HepG2 (cell line): ENCODE data around the gene AFTPH. TPM values are rescaled to one million over a fixed set of nuclear protein-coding genes. Genes with fewer than 3 reads are reported as not detected.

Source experiments
- MXD3 ChIP-seq: IDR thresholded peaks from 2 replicates; pipeline ENCODE4 v1.6.1; 2016; ENCODE audit warnings: mild to moderate bottlenecking, missing biosample characterization, missing genetic modification reagents
- PREB ChIP-seq: sonication (generic); formaldehyde crosslinking; IDR thresholded peaks from 2 replicates; pipeline ENCODE4 v1.4.0; 2020; ENCODE audit warnings: missing genetic modification reagents
- RARA ChIP-seq: IDR thresholded peaks from 2 replicates; pipeline ENCODE4 v1.6.1; 2016; ENCODE audit warnings: missing genetic modification reagents, missing compliant biosample characterization
- RFXAP ChIP-seq: sonication (generic); formaldehyde crosslinking; IDR thresholded peaks from 2 replicates; pipeline ENCODE4 v1.4.0; 2020; ENCODE audit warnings: missing genetic modification reagents, borderline replicate concordance
- TP53 ChIP-seq: sonication (generic); formaldehyde crosslinking; conservative IDR thresholded peaks from 2 replicates; pipeline ENCODE4 v1.4.0; 2020; ENCODE audit warnings: missing genetic modification reagents
- XBP1 ChIP-seq: sonication (generic); formaldehyde crosslinking; IDR thresholded peaks from 2 replicates; pipeline ENCODE4 v1.5.0; 2020; ENCODE audit warnings: missing genetic modification reagents
- ZBTB40 ChIP-seq, 2 experiments: fragments of 450-650 bp in 1 of 2; sonication (generic) in 1 of 2; formaldehyde crosslinking in 1 of 2; IDR thresholded peaks; 2 replicates each; pipeline versions ENCODE4 v1.6.1 to v1.8.0; 2016 to 2022; ENCODE audit warnings: antibody characterized with exemption in 1 of 2, mild to moderate bottlenecking in 1 of 2, missing genetic modification reagents in 1 of 2
- ZBTB43 ChIP-seq: sonication (generic); formaldehyde crosslinking; conservative IDR thresholded peaks from 2 replicates; pipeline ENCODE4 v1.4.0; 2020; ENCODE audit warnings: missing genetic modification reagents
- ZFP1 ChIP-seq: IDR thresholded peaks from 2 replicates; pipeline ENCODE4 v1.6.1; 2016
- ZKSCAN5 ChIP-seq: sonication (generic); formaldehyde crosslinking; IDR thresholded peaks from 2 replicates; pipeline ENCODE4 v1.5.1; 2020; ENCODE audit warnings: mild to moderate bottlenecking, missing genetic modification reagents
- ZNF124 ChIP-seq: sonication (generic); formaldehyde crosslinking; IDR thresholded peaks from 2 replicates; pipeline ENCODE4 v1.4.0; 2020; ENCODE audit warnings: missing genetic modification reagents
- ZNF543 ChIP-seq: sonication (generic); formaldehyde crosslinking; IDR thresholded peaks from 2 replicates; pipeline ENCODE4 v1.4.0; 2020; ENCODE audit warnings: mild to moderate bottlenecking, missing genetic modification reagents
- ZNF558 ChIP-seq: sonication (generic); formaldehyde crosslinking; IDR thresholded peaks from 2 replicates; pipeline ENCODE4 v1.9.0; 2022; ENCODE audit warnings: mild to moderate bottlenecking, missing genetic modification reagents, borderline replicate concordance
- ZNF563 ChIP-seq: sonication (generic); formaldehyde crosslinking; IDR thresholded peaks from 2 replicates; pipeline ENCODE4 v1.8.0; 2022; ENCODE audit warnings: mild to moderate bottlenecking, moderate library complexity, missing genetic modification reagents
- ZNF879 ChIP-seq: sonication (generic); formaldehyde crosslinking; IDR thresholded peaks from 2 replicates; pipeline ENCODE4 v1.8.1; 2023; ENCODE audit warnings: missing genetic modification reagents
- ZNF883 ChIP-seq: sonication (generic); formaldehyde crosslinking; IDR thresholded peaks from 2 replicates; pipeline ENCODE4 v1.5.1; 2020; ENCODE audit warnings: mild to moderate bottlenecking, missing genetic modification reagents; ENCODE audit errors: not compliant biosample characterization
- ZNF891 ChIP-seq: sonication (generic); formaldehyde crosslinking; IDR thresholded peaks from 2 replicates; pipeline ENCODE4 v1.5.0; 2020; ENCODE audit warnings: mild to moderate bottlenecking, missing genetic modification reagents
- ZSCAN31 ChIP-seq: sonication (generic); formaldehyde crosslinking; IDR thresholded peaks from 2 replicates; pipeline ENCODE4 v1.5.0; 2020; ENCODE audit warnings: low read depth, mild to moderate bottlenecking, missing genetic modification reagents
- polyA plus RNA-seq, 8 experiments: library from polyadenylated mRNA; depleted of rRNA in 3 of 8; stranded (reverse) in 7 of 8; unstranded in 1 of 8; fragments of >200 nt; fragmentation: Illumina TruSeq in 4 of 8; extraction: Trizol in 4 of 8; gene quantifications; 2 replicates each; pipeline versions ENCODE4 v1.2.1 to v1.2.3, GENCODE V29; 2011 to 2016; ENCODE audit warnings: low read depth in 4 of 8, missing spikeins in 1 of 8, mixed read lengths in 1 of 8; ENCODE audit not compliant: insufficient read depth in 1 of 8
- total RNA-seq, 5 experiments: library from RNA; depleted of rRNA; stranded (reverse); fragments of >200 nt; fragmentation: Illumina TruSeq; extraction: Trizol; gene quantifications; 2 replicates each; pipeline ENCODE4 v1.2.3, GENCODE V29; 2016; ENCODE audit warnings: low read depth in 1 of 5

The AFTPH gene
- total and polyA plus RNA-seq, 2 of the 13 experiments (the other 11 are each of a cell fraction or from before 2014, with no cell fraction given), result 27.5 to 36.8 TPM

- no peak for TF ChIP-seq PREB
- peak; percentile 62 for TF ChIP-seq RARA
- TF ChIP-seq ZNF124 (CRISPR knock-in tag), result no peak
- no peak for TF ChIP-seq ZNF543 (CRISPR knock-in tag)
- no peak for TF ChIP-seq ZBTB43
- no peak for TF ChIP-seq ZFP1 (CRISPR knock-in tag)
- TF ChIP-seq ZNF879, result no peak
- TF ChIP-seq ZSCAN31 (CRISPR knock-in tag), result no peak
- no peak for TF ChIP-seq ZNF891
- no peak for TF ChIP-seq MXD3 (CRISPR knock-in tag)
- no peak for TF ChIP-seq RFXAP (CRISPR knock-in tag)
- TF ChIP-seq ZBTB40 (IDR thresholded peaks at IDR 0.05), result no peak
- no peak for TF ChIP-seq ZBTB40 (CRISPR knock-in tag; IDR thresholded peaks at IDR 0.05)
- TF ChIP-seq ZNF558 (CRISPR knock-in tag), result no peak
- TF ChIP-seq ZNF563 (CRISPR knock-in tag), result no peak
- TF ChIP-seq ZKSCAN5 (CRISPR knock-in tag), result no peak
- TF ChIP-seq XBP1 (CRISPR knock-in tag), result no peak
- TF ChIP-seq ZNF883, result no peak
- TF ChIP-seq TP53 (CRISPR knock-in tag), result no peak
These were observed 7.2 kb upstream of the AFTPH start (continued) for GRCh38 chr2:64516651-64517510.
